Measurements from ENCODE around the gene HOXC5.
"Not testable (repeated sequence)": the region's sequence is repeated elsewhere in the genome, so short reads cannot be mapped to it uniquely, and the experiment has no call there.

- not testable (repeated sequence) for TF ChIP-seq CTCF, POLR2A (IDR thresholded peaks at IDR 0.05)
Observed at GRCh38 chr12:54081581-54082396, 48.9 kb downstream of the HOXC5 start.

Measured in testis (tissue), 2 donors.